Prostate gland (tissue), 2 donors: Measurements from ENCODE around the gene TMEM237.

Experiments
- CTCF ChIP-seq, 4 experiments: fragments of 200-600 bp in 2 of 4; fragments of 450-650 bp in 2 of 4; sonication (generic) in 2 of 4; IDR thresholded peaks; 1 replicate in 3 of 4; 2 replicates in 1 of 4; pipeline ENCODE4 v1.5.1; 2016 to 2019; ENCODE audit warnings: antibody characterized with exemption in 4 of 4, mild to moderate bottlenecking in 2 of 4, moderate library complexity in 2 of 4
- POLR2A ChIP-seq: fragments of 450-650 bp; IDR thresholded peaks from one replicate; pipeline ENCODE4 v1.6.1; 2016; ENCODE audit warnings: antibody characterized with exemption, mild to moderate bottlenecking
- POLR2AphosphoS5 ChIP-seq: sonication (generic); formaldehyde crosslinking; IDR thresholded peaks from one replicate; pipeline ENCODE4 v1.6.1; 2017; ENCODE audit warnings: antibody characterized with exemption

- TF ChIP-seq POLR2A, result no peak
- no peak for TF ChIP-seq CTCF (IDR thresholded peaks at IDR 0.05)
- TF ChIP-seq POLR2AphosphoS5, result no peak
Observed at GRCh38 chr2:201656740-201657139, 13.4 kb upstream of the TMEM237 start.
